ENCODE data around the gene PAQR9.
A peak's percentile ranks its signal among the peaks of the same experiment; 100 is the strongest.

Gene PAQR9

DNA sequence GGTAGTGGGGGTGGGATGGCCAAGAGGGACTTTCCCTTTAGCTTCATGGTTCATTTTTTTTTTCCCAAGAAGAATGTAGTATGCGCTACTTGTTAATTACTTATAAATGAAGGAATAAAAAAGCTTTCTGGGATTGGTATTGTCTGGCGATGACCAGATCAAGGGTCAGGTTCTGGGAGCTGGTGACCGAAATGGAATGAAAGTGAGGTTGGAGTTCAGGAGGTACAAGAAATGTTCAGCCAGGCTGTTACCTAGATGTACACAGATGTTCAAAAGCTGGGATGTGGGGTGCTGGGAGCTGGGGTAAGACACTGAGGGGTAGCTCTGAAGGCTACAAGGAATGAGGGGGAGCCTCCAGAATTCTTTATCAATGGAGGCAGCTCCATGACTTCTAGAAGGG lies 20.8 kb upstream of the PAQR9 start:
- DNase-seq (ENCODE audit: insufficient read length, low spot score) (no peak), FAIRE-seq (no peak)
- TF ChIP-seq POLR2AphosphoS5 (IDR thresholded peaks at IDR 0.05; ENCODE audit: low read depth, low read length) (no peak), SPI1 (IDR thresholded peaks at IDR 0.05; ENCODE audit: low read depth, low read length) (no peak)

- FAIRE-seq (no peak), DNase-seq (ENCODE audit: insufficient read length, low spot score) (no peak)
- TF ChIP-seq POLR2A (IDR thresholded peaks at IDR 0.05; ENCODE audit: low read depth, low read length): no peak
- no peak for TF ChIP-seq POLR2AphosphoS5 (IDR thresholded peaks at IDR 0.05; ENCODE audit: low read depth, low read length)
- no peak for TF ChIP-seq POU2F2 (IDR thresholded peaks at IDR 0.05; ENCODE audit: low read depth, low read length)
- no peak for TF ChIP-seq TAF1 (IDR thresholded peaks at IDR 0.05; ENCODE audit: low read depth, low read length)
- no peak for TF ChIP-seq PAX5 (IDR thresholded peaks at IDR 0.05; ENCODE audit: insufficient read depth, low read length, severe bottlenecking)
- no peak for TF ChIP-seq SPI1 (IDR thresholded peaks at IDR 0.05; ENCODE audit: low read depth, low read length)
Measured at GRCh38 chr3:142983318-142983717, 19.8 kb upstream of the PAQR9 start.

DNA sequence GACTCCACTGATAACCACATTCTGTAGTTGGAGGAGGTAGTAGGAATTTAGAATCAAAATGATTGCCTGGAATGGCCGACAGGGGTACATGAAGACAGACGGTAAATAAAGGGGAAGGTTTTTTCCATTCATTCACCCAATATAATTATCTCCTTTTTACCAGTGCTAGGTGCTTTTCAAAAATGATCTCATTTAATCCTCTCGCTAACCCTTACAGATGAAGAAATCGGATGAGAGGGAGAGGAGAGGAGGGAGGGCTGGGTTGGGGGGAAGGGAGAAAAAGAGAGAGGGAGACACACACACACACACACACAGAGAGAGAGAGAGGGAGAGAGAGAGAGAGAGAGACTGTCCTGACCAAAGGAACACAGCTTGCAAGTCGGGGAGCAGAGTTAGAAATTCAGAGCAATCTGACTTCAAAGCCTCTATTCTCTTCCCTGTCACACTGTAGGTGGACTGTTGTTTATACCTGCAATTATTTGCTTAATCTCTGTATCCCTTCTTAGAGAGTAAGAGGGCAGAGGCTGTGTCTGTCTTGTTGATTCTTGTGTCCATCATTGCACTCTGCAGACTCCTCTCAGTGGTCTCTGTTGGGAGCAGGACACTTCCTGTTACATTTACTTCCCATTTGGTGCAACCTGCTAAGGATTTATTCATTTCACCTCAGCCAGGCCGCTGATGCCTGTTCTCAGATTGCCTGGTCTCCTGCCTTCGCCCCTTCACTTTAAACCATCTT lies 18.7 kb upstream of the PAQR9 start:
- no peak for FAIRE-seq
- no peak for DNase-seq (ENCODE audit: insufficient read length, low spot score)
- no peak for TF ChIP-seq SPI1 (IDR thresholded peaks at IDR 0.05; ENCODE audit: low read depth, low read length)
- TF ChIP-seq PAX5 (IDR thresholded peaks at IDR 0.05; ENCODE audit: insufficient read depth, low read length, severe bottlenecking): no peak
- TF ChIP-seq POLR2A (IDR thresholded peaks at IDR 0.05; ENCODE audit: low read depth, low read length): no peak
- TF ChIP-seq POLR2AphosphoS5 (IDR thresholded peaks at IDR 0.05; ENCODE audit: low read depth, low read length): no peak
- TF ChIP-seq TAF1 (IDR thresholded peaks at IDR 0.05; ENCODE audit: low read depth, low read length): no peak
- no peak for TF ChIP-seq POU2F2 (IDR thresholded peaks at IDR 0.05; ENCODE audit: low read depth, low read length)

DNA sequence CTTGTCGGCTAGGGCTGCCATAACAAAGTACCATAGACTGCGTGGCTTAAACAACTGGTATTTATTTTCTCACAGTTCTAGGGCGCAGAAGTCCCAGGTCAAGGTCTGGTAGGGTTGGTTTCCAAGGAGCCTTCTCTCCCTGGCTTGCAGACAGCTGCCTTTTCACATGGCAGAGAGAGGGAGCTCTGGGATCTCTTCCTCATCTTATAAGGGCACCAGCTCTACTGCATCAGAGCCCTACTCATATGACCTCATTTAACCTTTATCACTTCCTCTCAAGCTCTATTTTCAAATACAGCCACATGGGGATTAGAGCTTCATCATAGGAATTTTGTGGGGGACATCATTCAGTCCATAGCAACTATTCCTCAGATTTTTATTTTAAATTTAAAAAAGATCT lies 17.6 kb upstream of the PAQR9 start:
- no peak for DNase-seq (ENCODE audit: insufficient read length, low spot score)
- no peak for FAIRE-seq
- TF ChIP-seq SPI1 (IDR thresholded peaks at IDR 0.05; ENCODE audit: low read depth, low read length) (0 out of 2 replicates have a peak, but pooled peaks have one; percentile 4), POLR2A (IDR thresholded peaks at IDR 0.05; ENCODE audit: low read depth, low read length) (no peak), TAF1 (IDR thresholded peaks at IDR 0.05; ENCODE audit: low read depth, low read length) (no peak), POU2F2 (IDR thresholded peaks at IDR 0.05; ENCODE audit: low read depth, low read length) (no peak), PAX5 (IDR thresholded peaks at IDR 0.05; ENCODE audit: insufficient read depth, low read length, severe bottlenecking) (no peak), POLR2AphosphoS5 (IDR thresholded peaks at IDR 0.05; ENCODE audit: low read depth, low read length) (no peak)

DNA sequence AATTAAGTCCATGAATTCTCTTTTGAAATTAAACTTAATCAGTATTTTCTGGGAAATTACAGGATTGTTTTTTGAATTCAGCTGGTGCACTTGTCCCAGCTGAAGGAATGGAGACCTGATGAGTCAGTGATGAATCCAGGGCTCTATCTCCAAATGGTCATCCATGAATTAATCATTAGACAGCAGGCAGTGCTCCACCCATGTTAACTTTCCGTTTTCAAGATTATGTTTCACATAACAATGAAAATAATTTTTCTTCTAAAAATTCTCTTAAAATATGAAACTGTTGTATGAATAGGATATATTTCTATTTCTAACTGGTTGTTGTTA lies 13.9 kb upstream of the PAQR9 start:
- FAIRE-seq (no peak), DNase-seq (ENCODE audit: insufficient read length, low spot score) (no peak)
- no peak for TF ChIP-seq POLR2A (IDR thresholded peaks at IDR 0.05; ENCODE audit: low read depth, low read length)

- DNase-seq (ENCODE audit: insufficient read length, low spot score) (no peak), FAIRE-seq (no peak)
Measured at GRCh38 chr3:142976621-142977398, 13.3 kb upstream of the PAQR9 start.

DNA sequence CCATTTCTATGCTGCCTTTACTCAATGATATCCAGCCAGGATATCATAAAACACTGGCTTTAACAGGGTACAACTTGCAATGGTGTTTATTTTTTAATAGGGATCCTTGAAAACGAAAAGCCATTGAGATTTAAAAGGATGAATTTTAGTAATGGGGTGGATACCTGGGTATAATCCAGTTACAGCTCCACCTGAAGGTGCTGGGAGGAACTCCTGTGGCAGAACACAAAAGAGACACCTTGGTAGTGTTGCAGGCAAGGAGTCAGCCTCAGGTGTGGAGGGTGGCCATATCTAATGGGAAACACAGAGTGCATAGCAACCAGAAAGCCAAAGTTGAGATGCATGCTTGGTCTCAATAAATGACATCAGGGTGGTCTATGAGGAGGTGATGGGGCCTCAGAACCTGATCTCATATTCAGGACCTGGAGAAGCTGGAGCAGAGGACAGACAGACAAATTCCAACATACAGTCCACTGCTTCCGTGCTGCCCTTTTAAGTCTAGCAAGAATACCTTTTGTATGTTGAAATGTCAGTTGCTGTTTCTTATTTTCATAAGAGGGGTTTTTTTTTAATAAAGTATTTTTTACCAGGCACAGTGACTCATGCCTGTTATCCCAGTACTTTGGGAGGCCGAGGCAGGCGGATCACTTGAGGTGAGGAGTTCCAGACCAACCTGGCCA lies 12.0 kb upstream of the PAQR9 start:
- FAIRE-seq (no peak), DNase-seq (ENCODE audit: insufficient read length, low spot score) (no peak)
- TF ChIP-seq SPI1 (IDR thresholded peaks at IDR 0.05; ENCODE audit: low read depth, low read length) (no peak), POLR2A (IDR thresholded peaks at IDR 0.05; ENCODE audit: low read depth, low read length) (no peak), POU2F2 (IDR thresholded peaks at IDR 0.05; ENCODE audit: low read depth, low read length) (no peak), POLR2AphosphoS5 (IDR thresholded peaks at IDR 0.05; ENCODE audit: low read depth, low read length) (no peak), PAX5 (IDR thresholded peaks at IDR 0.05; ENCODE audit: insufficient read depth, low read length, severe bottlenecking) (no peak), TAF1 (IDR thresholded peaks at IDR 0.05; ENCODE audit: low read depth, low read length) (no peak)

More at GRCh38 chr3:142976621-142977398, 13.3 kb upstream of the PAQR9 start:
- TF ChIP-seq POU2F2 (IDR thresholded peaks at IDR 0.05; ENCODE audit: low read depth, low read length) (no peak), POLR2A (IDR thresholded peaks at IDR 0.05; ENCODE audit: low read depth, low read length) (no peak), PAX5 (IDR thresholded peaks at IDR 0.05; ENCODE audit: insufficient read depth, low read length, severe bottlenecking) (no peak), SPI1 (IDR thresholded peaks at IDR 0.05; ENCODE audit: low read depth, low read length) (no peak), POLR2AphosphoS5 (IDR thresholded peaks at IDR 0.05; ENCODE audit: low read depth, low read length) (no peak), TAF1 (IDR thresholded peaks at IDR 0.05; ENCODE audit: low read depth, low read length) (no peak)

DNA sequence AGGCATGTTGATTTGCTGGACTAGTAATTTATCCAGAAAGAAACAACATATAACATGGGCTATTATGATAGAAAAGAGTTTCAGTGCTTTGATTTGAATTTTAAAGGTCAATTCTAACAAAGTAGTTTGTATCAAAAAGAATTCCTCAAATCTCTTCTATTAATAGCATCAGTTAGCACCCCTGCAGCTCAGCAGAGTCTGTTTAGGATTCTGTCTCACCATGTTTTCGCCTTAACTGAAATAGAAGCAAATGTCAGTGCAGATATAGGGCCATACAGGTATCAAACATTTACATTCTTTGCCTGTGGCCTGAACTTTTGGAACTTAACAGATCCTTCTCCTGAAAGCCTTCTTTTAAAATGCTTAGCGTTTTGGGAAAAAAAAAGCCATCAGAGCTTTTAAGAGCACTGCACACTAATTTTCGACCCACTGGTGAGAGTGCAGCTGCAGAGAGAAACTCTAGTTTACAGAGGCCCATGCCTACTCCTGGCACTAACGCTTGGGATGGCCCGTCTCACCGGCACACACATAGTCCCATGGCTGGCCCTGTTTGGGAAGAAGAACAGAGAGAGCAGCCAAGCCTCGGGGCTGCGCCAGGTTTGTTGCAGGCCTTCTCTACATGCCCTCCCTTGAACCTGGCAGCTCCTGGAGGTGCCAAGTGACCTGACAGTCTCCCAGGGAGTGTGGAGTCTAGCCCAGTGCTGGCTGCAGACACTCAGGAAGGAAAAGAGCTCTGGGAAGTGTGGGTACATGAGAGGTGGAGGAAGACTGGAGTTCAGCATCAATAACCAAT lies 9.9 kb upstream of the PAQR9 start:
- no peak for DNase-seq (ENCODE audit: insufficient read length, low spot score)
- no peak for FAIRE-seq
- no peak for TF ChIP-seq TAF1 (IDR thresholded peaks at IDR 0.05; ENCODE audit: low read depth, low read length)
- no peak for TF ChIP-seq SPI1 (IDR thresholded peaks at IDR 0.05; ENCODE audit: low read depth, low read length)
- TF ChIP-seq POLR2A (IDR thresholded peaks at IDR 0.05; ENCODE audit: low read depth, low read length): no peak
- TF ChIP-seq POU2F2 (IDR thresholded peaks at IDR 0.05; ENCODE audit: low read depth, low read length): no peak
- TF ChIP-seq POLR2AphosphoS5 (IDR thresholded peaks at IDR 0.05; ENCODE audit: low read depth, low read length): no peak
- TF ChIP-seq PAX5 (IDR thresholded peaks at IDR 0.05; ENCODE audit: insufficient read depth, low read length, severe bottlenecking): no peak

Measured in GM12891 (cell line).